SKM-1 (cell line): ENCODE results near the gene TSHZ1.
"Not testable (repeated sequence)": the region's sequence is repeated elsewhere in the genome, so short reads cannot be mapped to it uniquely, and the experiment has no call there.

Source experiments
- DNase-seq: peaks from one replicate; lab custom pipeline; 2025; ENCODE audit not compliant: unreplicated experiment; lab: John Stamatoyannopoulos, UW

TSHZ1 gene

DNA sequence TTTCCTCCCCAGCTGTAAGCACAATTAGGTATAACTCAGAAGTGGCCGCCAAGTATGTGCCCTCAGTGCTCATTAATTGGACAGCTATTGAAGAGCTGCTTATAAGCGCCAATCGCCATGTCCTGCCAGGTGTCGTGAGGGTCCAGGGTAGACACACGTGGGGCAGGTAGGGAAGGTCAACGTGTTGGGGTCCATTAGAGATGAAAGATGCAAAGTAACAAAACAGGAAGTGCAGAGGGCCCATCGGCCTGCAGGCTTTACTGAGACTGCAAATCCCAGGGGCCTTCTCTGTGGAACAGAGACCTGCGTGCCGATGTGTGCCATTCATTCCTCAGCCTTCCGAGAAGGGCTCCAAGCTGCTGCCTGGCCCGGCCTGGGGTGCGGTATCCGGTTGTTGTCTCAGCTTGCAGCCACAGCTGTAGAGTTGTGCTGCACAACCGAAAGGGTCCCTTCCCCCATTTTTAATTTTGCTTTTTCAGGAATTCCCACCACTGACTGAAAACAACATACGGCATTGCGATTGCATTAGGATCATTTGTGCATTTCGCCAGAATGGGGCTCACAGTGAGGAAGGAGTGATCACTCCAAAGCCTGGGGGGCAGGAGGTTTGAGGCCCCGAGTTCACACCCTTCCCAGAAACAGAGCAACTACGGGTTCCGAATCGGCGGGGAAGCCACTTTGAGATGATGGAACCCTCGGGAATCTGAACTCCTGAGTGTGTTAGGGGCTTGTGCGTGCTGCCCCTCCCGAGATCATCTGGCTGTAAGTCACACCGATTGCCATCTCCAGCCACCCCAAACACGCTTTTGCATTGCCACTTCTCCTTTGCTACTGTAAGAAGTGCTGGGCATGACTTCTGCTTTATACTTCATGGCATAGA, 94.3 kb downstream of the TSHZ1 start:
- no peak for DNase-seq

- DNase-seq = no peak
These were observed 95.4 kb downstream of the TSHZ1 start for GRCh38 chr18:75305984-75306383.

- no peak for DNase-seq
These were observed 96.9 kb downstream of the TSHZ1 start for GRCh38 chr18:75307530-75307929.

DNA sequence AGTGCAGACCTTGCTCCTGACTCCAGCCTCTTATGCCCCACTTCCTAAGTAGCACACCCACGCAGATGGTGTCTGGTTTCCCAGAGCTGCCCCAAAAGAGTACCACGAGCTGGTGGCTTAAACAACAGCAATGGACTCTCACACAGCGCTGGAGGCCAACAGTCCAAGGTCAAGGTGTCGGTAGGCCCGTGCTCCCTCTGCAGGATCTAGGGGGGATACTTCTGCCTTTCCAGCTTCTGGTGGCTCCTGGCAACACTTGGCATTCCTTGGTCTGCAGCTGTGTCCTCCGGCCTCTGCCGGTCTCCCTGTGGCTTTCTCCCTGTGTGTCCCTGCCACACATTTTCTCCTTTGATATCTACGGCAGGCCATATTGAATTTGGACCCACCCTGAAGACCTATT, 99.0 kb downstream of the TSHZ1 start:
- DNase-seq = no peak

DNA sequence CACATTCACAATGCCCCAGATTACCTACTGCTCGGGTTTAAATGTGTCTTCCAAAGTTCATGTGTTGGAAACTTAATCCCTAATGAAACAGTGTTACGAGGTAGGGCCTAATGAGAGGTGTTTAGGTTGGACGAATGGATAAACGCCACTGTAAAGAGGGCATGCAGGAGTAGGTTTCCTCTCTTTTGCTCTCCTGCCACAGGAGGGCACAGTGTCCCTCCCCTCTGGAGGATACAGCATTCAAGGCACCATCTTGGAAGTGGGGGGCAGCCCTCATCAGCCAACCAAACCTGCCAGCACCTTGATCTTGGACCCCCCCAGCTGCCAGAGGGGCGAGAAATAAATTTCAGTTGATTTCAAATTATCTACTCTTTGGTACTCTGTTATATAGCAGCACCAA, 103.5 kb downstream of the TSHZ1 start:
- no peak for DNase-seq

DNA sequence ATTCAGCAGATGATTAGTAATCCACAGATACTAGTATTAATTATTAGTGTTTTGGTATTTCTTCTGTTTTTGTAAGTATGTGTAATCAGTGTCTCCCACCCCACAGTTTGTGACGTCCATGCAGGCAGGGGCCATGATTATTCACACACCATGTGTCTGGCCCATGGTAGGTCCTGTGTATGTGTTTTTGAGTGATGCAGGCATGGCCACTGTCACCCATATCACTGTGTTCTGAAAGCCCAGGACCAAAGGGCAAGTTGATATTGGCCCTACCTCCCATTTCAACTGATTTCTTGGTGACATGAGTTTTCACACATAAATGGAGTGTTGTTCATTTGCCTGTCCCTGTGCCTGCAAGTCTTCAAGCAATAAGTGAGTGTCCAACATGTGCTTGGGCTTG, 104.0 kb downstream of the TSHZ1 start:
- no peak for DNase-seq

DNA sequence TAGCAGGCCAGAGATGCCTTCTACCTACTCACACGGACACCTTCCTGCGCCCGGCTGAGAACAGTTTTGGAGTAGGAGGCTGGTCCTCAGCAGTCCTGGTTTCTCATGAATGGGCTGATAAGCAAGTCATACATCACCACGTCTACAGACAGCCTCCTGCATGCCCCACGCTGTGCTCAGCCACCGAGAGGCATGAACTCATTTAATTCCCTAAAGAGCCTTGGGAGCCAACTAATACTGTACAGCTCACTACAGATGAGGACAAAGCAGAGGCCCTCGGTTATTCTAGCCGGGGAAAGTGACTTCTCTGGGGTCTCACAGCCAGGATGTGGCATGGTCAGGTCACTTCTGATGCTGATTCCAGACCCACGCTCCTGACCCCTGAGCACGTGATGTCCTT, 105.6 kb downstream of the TSHZ1 start:
- no peak for DNase-seq

DNA sequence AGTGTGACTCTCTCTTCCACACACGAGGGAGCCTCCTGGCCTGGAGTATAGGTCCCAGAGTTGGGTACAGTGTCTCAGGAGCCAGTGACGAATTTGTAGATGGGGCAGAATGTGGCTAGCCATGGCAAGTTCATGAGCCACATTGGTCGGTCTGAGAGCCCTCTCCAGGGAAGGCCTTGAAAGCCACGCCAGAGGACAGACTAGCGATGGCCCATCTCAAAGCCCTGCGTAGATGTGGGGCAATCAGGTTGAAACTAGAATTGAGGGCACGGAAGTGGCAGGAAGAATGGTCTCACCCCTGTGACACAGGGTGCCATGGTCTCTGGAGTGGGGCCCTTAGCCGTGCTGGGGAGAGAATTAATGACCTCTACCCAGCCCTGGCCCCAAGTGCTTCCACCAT, 106.2 kb downstream of the TSHZ1 start:
- no peak for DNase-seq

DNA sequence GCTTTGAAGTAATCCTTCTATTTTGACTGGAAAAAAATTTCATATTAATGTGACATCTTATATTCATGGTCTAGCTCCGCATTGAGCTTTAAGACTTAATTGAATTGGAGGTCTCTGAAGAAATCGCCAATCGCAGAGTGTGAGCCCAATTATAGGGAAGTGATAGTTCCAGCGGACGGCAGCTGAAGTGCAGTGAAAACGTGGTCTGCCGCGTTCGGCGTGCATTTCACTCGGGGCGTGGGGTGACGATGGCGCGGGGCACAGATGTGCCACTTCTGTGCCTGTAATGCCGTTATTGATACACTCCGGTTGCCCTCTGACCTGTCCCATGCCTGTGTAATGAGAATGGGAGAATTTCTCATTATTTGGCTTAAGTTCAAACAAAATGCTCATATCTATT, 106.7 kb downstream of the TSHZ1 start:
- no peak for DNase-seq

GRCh38 chr18:75317703-75318102, 107.1 kb downstream of the TSHZ1 start:
- no peak for DNase-seq

- DNase-seq = no peak
These were observed 109.3 kb downstream of the TSHZ1 start for GRCh38 chr18:75319905-75320304.

GRCh38 chr18:75320506-75320905, 109.9 kb downstream of the TSHZ1 start:
- DNase-seq = no peak

- DNase-seq = no peak
These were observed 110.8 kb downstream of the TSHZ1 start for GRCh38 chr18:75321431-75321830.

DNA sequence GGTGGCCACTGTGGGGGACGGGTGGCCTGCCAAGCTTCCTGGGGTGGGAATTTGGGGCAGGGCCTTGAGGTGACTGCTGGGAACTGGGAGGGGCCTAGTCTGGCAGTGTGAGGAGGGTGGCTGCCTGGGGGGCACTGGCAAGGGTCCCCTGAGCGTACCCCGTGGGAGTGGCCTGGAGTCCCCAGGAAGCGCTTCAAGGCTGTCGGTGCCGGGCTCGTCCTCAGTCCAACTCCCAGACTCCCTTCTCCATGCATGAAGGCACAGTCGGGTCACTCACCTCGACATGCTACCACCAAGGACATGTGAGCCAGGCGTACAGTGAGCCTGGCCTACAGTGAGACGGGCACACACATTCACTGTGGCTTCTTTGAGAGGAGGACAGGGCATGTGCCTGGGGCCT, 111.6 kb downstream of the TSHZ1 start:
- no peak for DNase-seq

DNA sequence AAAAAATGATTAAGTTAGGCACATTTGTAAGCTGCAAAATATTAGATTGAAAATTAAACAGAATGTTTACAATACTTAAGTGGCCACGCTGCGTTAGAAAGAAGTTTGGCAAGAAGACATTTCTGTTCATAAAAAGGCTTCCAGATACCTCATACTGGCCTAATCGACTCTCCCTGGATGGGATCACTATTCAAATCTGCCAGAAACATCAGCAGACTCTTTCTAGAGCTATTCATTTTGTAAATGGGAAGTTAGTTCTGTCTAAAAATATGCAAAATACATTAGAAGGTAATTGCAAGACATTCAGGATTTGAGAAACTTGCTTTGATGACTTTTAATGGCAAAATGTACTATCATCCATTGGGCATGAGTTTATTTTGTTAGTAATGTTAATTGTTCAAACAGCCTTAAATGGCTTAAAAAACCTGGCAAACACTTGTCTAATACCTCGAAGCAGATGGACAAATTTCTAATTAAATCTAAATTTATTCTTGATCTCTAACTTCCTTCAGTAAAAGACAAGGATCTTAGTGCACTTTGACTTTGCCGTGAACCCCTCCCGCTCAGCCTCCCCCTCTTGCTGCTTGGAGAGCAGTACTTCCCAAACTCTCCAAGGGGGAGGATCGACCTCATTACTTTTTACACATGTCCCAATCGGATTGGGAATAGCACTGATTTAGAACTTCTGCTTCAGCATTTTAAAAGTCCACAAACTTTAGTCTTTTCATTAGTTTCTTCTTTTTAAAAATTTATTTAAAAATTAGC, 113.4 kb downstream of the TSHZ1 start:
- DNase-seq = no peak

DNA sequence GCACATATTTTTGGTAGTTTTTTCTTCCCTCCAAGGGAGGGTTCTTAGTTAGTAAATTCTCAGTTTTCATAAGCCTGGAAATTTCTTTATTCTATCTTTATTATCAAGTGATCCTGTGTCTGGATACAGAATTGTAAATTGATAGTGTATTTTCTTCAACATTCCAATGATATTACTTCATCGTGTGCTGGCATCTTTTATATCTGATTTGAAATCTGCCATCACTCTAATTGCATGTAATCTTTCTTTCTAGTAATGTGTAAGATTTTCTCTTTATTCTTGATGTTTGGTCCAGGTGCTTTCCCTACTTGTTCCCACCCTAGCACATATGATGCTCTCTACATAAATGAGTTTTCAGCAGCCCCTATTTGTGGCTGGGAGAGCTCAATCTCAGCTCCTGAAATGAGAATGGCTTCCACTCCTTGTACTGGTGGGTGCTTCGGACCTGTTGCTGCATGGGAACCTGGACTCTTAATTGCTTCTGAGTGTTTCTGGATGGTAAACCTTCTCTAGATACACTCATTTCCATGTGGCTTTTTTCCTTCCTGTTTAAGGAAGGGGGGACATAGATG, 114.2 kb downstream of the TSHZ1 start:
- DNase-seq = no peak

GRCh38 chr18:75329753-75330152, 119.2 kb downstream of the TSHZ1 start:
- not testable (repeated sequence) for DNase-seq

- DNase-seq = no peak
These were observed 119.7 kb downstream of the TSHZ1 start for GRCh38 chr18:75330308-75330707.

DNA sequence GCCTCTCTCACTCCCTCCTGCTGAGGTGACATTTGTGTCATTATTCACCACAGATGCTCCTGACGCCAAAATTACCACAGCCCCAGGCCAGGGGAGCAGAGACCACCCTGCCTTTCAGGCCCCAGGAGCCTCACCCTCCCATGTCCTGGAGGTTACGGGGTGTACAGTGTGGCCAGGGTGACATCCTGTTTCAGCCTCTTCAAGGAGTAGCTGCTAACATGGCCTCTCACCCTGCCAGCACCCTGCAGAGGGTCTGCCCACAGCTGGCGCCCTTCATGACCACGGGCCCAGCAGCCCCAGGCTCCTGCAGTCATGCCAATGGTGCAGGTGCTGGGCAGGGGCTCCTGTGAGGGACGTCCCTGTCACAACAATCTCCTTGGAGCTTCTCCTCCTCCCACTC, 124.3 kb downstream of the TSHZ1 start:
- no peak for DNase-seq

DNA sequence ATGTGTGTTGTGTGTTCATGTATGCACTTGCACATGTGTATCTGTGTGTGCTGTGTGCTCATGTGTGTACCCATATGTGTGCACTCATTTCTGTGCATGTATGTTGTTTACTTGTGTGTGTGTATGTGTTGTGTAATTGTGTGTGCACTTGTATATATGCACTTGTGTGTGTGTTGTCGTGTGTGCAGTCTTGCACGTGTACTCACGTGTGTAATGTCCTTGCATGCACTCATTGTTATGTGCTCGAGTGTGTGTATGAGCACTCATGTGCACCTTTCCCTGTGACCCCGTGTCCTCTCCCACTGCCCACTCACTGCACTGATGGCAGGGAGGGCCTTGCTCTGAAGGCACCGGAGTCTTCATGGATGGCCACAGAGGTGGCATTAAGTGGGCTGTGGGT, 124.9 kb downstream of the TSHZ1 start:
- no peak for DNase-seq

DNA sequence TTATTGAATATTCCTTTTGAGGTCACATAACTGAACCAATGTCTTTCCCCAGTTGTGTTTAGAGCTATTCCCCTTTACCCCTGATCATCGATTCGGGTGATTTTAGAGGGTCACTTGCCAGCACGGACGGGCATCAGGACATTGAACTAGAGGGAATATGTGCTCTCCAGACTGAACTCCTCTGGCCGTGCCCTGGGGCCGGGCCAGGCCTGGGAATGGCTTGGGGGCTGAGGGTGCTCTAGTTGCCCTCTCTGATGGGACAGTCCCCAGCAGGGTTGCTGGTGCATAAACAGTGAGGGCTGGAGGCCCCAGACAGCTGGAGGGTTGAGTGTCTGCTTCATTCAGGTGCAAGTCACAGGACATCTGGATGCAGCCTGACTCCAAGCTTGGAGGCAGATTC, 126.2 kb downstream of the TSHZ1 start:
- DNase-seq = no peak

DNA sequence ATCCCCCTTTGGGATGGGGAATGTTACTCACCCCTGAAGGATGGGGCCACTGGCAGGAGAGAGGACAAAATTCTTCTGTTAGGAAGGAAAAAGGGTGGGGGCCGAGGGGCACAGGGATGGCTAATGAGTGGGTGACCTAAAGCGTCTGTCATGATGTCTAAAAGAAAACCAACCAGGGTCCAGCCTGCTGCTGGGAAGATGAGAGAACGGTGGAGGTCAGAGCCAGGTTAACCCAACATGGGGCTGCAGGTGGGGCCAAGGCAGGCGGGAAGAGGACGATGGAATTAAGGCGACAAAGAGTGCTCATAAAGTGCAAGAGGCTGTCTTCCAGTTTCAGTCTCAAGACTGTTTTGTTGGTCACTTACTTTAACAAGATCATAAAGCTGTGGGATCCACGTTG, 126.8 kb downstream of the TSHZ1 start:
- DNase-seq = no peak
